Colonic mucosa (tissue), 4 donors: ENCODE measurements around the gene ARL15. TPM values are rescaled to one million over a fixed set of nuclear protein-coding genes. Genes with fewer than 3 reads are reported as not detected.

Source experiments
- DNase-seq: peaks from one replicate; pipeline ENCODE4 v3.0.0-alpha.2; 2020
- H3K27ac ChIP-seq: fragments of 200-600 bp; one replicate; pipeline ENCODE4 v1.8.0; 2021
- H3K27me3 ChIP-seq: fragments of 200-600 bp; one replicate; pipeline ENCODE4 v1.8.0; 2021
- H3K36me3 ChIP-seq: fragments of 200-600 bp; one replicate; pipeline ENCODE4 v1.8.0; 2021
- H3K4me1 ChIP-seq: fragments of 200-600 bp; one replicate; pipeline ENCODE4 v1.8.0; 2021; ENCODE audit warnings: mild to moderate bottlenecking
- H3K4me3 ChIP-seq: fragments of 200-600 bp; one replicate; pipeline ENCODE4 v1.8.0; 2021
- H3K9ac ChIP-seq, 2 donors: one replicate each; pipeline ENCODE4 v1.7.0; 2013; ENCODE audit warnings: control low read depth in 2 of 2, low read depth in 2 of 2, low read length in 2 of 2
- H3K9me3 ChIP-seq: fragments of 200-600 bp; one replicate; pipeline ENCODE4 v1.8.0; 2021
- CTCF ChIP-seq: fragments of 200-600 bp; IDR thresholded peaks from one replicate; pipeline ENCODE4 v1.8.0; 2022; ENCODE audit warnings: antibody characterized with exemption, mild to moderate bottlenecking
- intact Hi-C: fragments of 100-400 bp; cut with DNase I; formaldehyde crosslinking; loops from one replicate; pipeline ENCODE4 v1.14.1; 2022
- total RNA-seq, 2 donors: library from RNA; stranded (reverse); fragmentation: NEBNext Ultra II Directional in 1 of 2; extraction: Animal tissue kit (Norgen Biotek cat#: 25700) in 1 of 2; gene quantifications; one replicate each; pipeline ENCODE4 v1.2.1, GENCODE V29; 2021
- donor health status: healthy.
- donor health status: DM: no; HTN: no; CAD: no.
- donor health status: DM: no; HTN: no; CAD: no.

ARL15 gene
- total RNA-seq, 2 donors from 2014 or later: 18.4 to 35.1 TPM

DNA sequence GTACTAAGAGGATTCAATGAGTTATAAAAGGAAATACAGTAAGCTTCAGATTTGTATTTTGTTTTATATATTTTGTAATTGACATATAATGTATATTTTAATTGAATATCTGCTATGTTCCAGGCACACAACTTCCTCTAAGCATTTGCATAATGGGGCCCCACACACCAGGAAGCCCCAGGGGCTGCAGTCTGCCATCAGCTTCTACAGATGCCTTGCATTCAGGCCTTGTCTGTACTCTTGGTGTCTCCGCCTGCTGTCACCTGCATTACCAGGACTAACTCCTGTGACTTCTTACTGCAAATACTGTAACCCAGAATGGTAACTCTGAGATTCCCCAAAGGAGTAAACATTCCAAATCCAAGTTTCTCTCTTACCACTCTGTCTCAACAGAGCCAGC, 20.6 kb downstream of the ARL15 start:
- intact Hi-C loops: no loop called here
- H3K27ac ChIP-seq: no peak overlapping the region
- H3K4me1 ChIP-seq: peaks cover 17% of the 10 kb centered on the region

DNA sequence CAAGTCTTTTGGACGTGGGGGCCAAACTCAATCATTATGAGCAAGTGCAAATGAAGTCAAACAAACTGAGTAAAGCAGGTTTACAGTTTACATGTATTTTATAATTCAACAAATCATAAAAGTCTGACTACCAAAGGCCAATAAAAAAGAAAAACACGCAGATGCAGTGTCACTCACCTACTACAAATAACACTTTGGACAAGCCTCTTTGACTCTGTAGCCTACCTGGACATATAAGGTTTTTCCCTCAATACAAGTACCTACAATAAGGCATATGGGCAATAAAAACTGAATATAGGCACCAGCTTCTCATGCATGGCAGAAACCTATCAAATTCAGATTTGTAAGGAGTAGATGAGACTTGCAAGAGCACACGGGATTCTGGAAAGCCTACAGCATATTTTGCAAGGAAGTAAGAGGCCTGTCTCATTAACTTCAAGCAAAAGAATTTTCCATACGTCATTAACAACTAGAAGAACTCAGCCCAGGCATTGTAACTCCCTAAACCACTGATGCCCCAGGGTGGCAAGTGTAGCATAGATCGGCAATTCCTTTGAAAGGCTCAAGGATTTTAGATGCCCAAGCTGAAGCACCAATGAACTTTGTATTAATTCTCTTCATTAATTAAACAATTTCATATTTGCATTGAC, 21.7 kb downstream of the ARL15 start:
- no peak overlapping the region for H3K4me3 ChIP-seq
- TF ChIP-seq CTCF: no peak
- intact Hi-C loops: no loop called here
- no peak overlapping the region for H3K9ac ChIP-seq
- peak overlapping the region; percentile 5 for H3K27ac ChIP-seq
- no peaks in the 10 kb centered on the region for H3K27me3 ChIP-seq
- no peaks in the 10 kb centered on the region for H3K9me3 ChIP-seq
- DNase-seq: no peak
- peaks cover 17% of the 10 kb centered on the region for H3K4me1 ChIP-seq
- no peaks in the 10 kb centered on the region for H3K36me3 ChIP-seq

More for the DNA sequence above, 20.6 kb downstream of the ARL15 start:
- Histone ChIP-seq H3K9me3 (no peaks in the 10 kb centered on the region), H3K9ac (no peak overlapping the region), H3K4me3 (no peak overlapping the region), H3K27me3 (no peaks in the 10 kb centered on the region), H3K36me3 (no peaks in the 10 kb centered on the region)
- no peak for DNase-seq
- no peak for TF ChIP-seq CTCF

DNA sequence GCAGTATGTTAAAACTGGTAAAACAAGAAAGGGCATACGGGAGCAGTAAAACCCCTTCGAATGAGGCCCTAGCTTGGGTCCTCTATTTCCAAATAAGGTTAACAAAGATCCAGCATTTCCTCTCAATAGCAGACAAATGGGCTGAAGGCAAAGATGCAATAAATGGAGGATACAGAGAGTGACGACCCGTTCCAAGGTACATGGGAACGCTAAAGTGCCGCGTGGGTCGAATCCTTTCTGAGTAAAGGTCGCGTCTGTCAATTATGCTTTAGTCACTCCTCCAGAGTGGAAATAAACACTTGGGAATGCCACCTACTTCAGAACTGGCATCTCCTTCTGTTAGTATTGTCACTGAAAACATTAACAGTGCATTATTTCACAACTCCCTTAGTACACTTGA, 24.7 kb downstream of the ARL15 start:
- H3K9me3 ChIP-seq: no peaks in the 10 kb centered on the region
- TF ChIP-seq CTCF: no peak
- H3K27me3 ChIP-seq: no peaks in the 10 kb centered on the region
- DNase-seq: no peak
- H3K4me3 ChIP-seq: no peak overlapping the region
- H3K4me1 ChIP-seq: peaks cover 17% of the 10 kb centered on the region
- H3K36me3 ChIP-seq: no peaks in the 10 kb centered on the region
- intact Hi-C loops: no loop called here
- no peak overlapping the region for H3K9ac ChIP-seq
- no peak overlapping the region for H3K27ac ChIP-seq

DNA sequence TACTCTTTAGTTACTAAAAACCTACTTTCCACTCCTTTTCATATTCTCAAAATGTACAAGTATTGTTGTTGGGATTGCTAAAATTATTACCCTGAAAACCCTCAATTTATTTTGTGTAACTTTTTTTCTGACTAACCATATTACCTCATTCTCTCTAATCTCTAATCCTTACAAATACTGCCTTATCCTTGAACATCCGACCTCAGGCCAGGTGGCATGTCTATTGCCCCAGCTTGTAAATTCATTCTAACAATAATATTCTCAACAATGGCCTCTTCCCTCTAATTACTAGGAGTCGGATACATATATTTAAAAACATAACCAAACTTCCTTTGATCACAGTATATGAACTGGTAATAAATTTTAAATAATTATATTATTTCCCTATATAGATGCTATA, 25.8 kb downstream of the ARL15 start:
- Histone ChIP-seq H3K27me3 (no peaks in the 10 kb centered on the region), H3K4me3 (no peak overlapping the region), H3K4me1 (peaks cover 17% of the 10 kb centered on the region), H3K27ac (no peak overlapping the region), H3K36me3 (no peaks in the 10 kb centered on the region), H3K9ac (no peak overlapping the region), H3K9me3 (no peaks in the 10 kb centered on the region)
- intact Hi-C loops: no loop called here
- DNase-seq: no peak
- TF ChIP-seq CTCF: no peak

- Histone ChIP-seq H3K4me1 (peaks cover 6% of the 10 kb centered on the region), H3K27ac (no peak overlapping the region), H3K9me3 (no peaks in the 10 kb centered on the region), H3K9ac (no peak overlapping the region), H3K36me3 (no peaks in the 10 kb centered on the region), H3K4me3 (no peak overlapping the region), H3K27me3 (no peaks in the 10 kb centered on the region)
- intact Hi-C loops: no loop called here
- no peak for DNase-seq
- no peak for TF ChIP-seq CTCF
Measured at GRCh38 chr5:54282876-54283275, 27.5 kb downstream of the ARL15 start.
